ENCODE measurements around the gene HAND2. TPM values are rescaled to one million over a fixed set of nuclear protein-coding genes. Genes with fewer than 3 reads are reported as not detected.
A peak's percentile ranks its signal among the peaks of the same experiment; 100 is the strongest.

HAND2 gene
- not detected for total RNA-seq

DNA sequence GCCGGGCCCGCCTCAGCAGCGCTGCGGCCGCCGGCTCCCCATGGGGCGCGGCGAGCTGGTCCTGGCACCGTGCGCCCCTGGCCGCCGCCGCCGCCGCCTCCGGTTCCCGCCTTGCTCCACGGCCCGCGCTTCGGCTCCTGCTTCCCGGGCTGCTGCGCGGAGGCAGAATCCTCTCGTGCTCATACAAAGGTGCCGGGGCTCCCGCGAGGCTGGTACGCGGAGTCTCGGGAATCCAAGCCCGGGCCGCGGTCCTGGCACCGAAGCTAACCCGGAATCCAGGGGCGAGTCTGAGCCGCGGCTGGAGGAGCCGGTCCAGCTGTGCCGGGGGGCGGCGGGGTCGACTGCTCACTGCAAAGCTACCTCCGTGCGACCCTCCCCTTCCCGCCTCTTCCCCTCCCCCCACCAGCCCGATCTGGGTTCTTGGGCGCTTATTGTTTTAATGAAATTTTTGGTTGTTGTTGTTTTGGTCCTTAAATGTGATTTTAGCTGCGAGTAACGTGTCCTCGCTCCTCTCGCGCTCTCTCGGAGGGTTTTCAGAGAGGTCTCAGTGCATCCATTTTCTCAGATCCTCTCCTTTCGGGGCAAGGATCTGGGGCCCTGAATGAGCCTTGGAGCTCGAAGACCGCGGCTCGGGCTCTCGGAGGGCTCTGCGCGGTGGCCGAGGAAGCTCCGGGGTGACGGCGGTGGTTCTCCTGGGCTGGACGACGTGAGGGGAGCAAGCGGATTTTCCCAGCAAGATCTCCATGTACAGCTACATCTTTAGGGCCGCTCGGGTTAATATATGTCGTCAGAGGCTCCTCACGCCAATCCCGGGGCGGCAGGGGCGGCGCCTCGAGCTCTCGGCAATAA, at the start of gene HAND2:
Gene HAND2, minus strand, starts transcription at position 753 of the 849 bp plus-strand sequence. CDS start 940 bp downstream, outside the sequence.
- Mint-ChIP-seq H3K36me3 (ENCODE audit: low read depth) (peaks cover 31% of the 10 kb centered on the region), H3K27ac (peak within 1 kb of the TSS; percentile 49), H3K27me3 (peaks cover 86% of the 10 kb centered on the region), H3K4me1 (peaks cover 12% of the 10 kb centered on the region), H3K9me3 (peaks cover 2% of the 10 kb centered on the region), H3K4me3 (peak within 1 kb of the TSS; percentile 47)
- CTCF ChIA-PET, result interaction anchor here (1.1 kb wide), 1 partner anchor 24 kb away, joined by 3 read pairs; no protein-coding TSS in a partner anchor
- DNase-seq, result no peak
- POLR2A ChIA-PET, result interaction anchor here (1.4 kb wide), 1 partner anchor 10 kb away, joined by 5 read pairs; no protein-coding TSS in a partner anchor

DNA sequence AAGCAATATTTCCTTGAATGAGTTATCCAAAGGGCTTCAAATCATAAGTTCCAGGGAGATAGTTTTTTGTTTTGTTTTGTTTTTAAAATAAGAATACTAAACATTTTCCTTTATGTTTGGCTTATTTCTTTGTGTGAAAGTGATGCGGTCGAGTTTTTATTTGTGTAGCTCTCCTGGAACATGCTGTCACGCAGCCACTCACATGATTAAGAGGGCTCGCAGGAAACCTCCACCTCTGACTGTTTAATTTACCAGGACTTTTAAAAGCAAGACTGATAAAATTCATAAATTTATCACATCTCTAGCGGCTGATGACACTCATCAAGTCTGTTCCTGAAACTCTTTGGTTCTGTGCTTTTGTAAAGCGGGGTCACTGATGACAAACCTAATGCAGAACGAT, 48.9 kb upstream of the HAND2 start:
- Mint-ChIP-seq H3K4me3 (no peak overlapping the region), H3K27ac (no peak overlapping the region), H3K27me3 (peaks cover 5% of the 10 kb centered on the region), H3K36me3 (ENCODE audit: low read depth) (no peaks in the 10 kb centered on the region), H3K4me1 (no peaks in the 10 kb centered on the region), H3K9me3 (no peaks in the 10 kb centered on the region)
- CTCF ChIA-PET, result no interaction called here
- no peak for DNase-seq
- POLR2A ChIA-PET, result no interaction called here

DNA sequence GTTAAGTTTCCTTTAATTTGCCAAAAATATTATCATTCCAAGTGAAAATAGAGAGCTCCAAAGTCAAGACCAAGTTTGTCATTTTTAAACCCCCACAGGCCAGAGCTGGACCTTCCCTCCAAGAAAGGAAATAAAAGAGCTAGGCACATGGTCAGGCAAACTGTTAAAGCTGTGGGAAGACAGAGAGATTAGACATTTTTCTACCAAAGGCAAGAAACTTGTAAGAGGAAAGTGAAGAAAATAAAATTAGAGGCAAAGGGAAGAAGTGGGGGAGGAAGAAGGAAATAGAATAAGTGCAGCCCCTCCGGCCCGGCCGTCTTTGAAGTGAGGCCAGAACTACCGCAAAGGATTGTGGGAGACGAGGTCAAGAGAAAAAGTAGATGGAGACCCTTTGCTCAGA, 47.9 kb upstream of the HAND2 start:
- Mint-ChIP-seq H3K4me3 (no peak overlapping the region), H3K36me3 (ENCODE audit: low read depth) (no peaks in the 10 kb centered on the region), H3K4me1 (no peaks in the 10 kb centered on the region), H3K9me3 (no peaks in the 10 kb centered on the region), H3K27ac (no peak overlapping the region), H3K27me3 (peaks cover 5% of the 10 kb centered on the region)
- ChIA-PET CTCF (no interaction called here), POLR2A (no interaction called here)
- DNase-seq, result no peak

DNA sequence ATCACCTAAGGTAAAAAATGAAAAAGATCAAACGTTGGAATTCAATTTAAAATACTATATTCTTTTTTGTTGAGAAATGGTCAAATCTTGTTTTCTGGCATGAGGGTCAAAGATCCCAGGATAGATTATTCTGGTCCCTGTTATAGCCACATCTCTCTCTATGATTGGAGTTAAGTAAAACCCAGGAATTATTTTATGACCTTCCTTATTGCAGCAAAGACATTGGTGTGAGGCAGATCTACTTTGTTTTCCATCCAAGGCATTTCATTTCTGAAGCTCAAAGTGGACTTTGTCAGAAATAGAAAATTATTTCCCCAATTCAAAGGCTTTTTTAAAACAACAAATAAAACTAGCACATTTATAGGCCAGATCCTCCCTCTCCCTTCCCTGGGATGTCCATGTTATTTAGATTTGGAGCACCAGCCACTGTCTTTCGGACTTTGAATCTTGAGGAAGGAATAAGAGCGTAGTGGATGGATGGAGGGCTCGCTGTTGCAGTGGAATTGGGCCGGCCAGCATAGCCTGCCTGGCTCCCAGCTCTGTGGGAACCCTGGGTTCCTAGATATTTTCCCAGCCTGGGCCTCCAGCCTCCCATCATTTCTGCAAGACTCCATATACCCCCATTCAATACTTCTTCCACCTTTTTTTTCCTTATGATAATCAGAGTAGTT, 45.6 kb upstream of the HAND2 start:
- peaks cover 7% of the 10 kb centered on the region for H3K27me3 Mint-ChIP-seq
- H3K36me3 Mint-ChIP-seq (ENCODE audit: low read depth), result no peaks in the 10 kb centered on the region
- DNase-seq, result no peak
- H3K9me3 Mint-ChIP-seq, result no peaks in the 10 kb centered on the region
- no peak overlapping the region for H3K4me3 Mint-ChIP-seq
- POLR2A ChIA-PET, result no interaction called here
- CTCF ChIA-PET, result no interaction called here
- H3K27ac Mint-ChIP-seq, result no peak overlapping the region
- H3K4me1 Mint-ChIP-seq, result no peaks in the 10 kb centered on the region

DNA sequence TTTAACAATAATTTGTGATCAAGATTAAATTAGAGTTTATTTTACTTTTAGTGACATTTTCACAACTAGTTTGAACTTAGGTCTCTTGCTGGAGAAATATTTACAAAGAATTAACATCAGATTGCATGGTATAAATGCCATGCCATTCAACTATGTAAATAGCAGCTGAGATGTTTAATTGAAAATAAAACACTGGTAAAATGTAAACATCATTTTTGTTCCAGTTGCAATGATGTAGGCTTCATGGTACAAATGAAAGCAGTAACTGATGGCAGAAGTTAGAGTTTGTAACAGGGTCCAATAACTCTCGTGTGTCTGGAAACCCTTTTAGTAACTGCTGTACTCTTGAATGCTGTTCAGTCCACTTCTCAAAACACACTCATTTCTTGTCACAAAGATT, 43.7 kb upstream of the HAND2 start:
- Mint-ChIP-seq H3K36me3 (ENCODE audit: low read depth) (no peaks in the 10 kb centered on the region), H3K27me3 (peaks cover 7% of the 10 kb centered on the region), H3K9me3 (no peaks in the 10 kb centered on the region), H3K27ac (no peak overlapping the region), H3K4me3 (no peak overlapping the region), H3K4me1 (no peaks in the 10 kb centered on the region)
- POLR2A ChIA-PET, result no interaction called here
- CTCF ChIA-PET, result no interaction called here
- no peak for DNase-seq

DNA sequence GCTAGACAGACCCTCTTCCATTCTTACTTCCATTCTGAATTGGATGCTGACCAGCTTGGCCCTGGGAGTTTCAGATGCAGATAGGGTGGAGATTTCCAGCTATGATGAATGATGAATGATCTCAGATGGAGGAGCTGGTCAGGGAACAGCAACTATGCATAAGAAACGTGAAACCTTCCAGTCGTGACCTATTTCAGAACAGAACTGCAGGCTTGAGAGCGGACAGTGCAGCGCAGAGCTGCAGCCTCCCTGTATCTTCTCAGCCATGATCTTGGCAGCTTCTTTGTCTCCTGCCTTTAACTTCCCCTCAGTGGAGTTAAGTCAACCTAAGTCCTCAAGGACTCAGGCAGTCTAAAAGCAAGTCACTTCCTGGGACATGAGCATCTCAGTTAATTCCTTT, 43.3 kb upstream of the HAND2 start:
- no peak for DNase-seq
- H3K27me3 Mint-ChIP-seq, result peaks cover 7% of the 10 kb centered on the region
- no peaks in the 10 kb centered on the region for H3K9me3 Mint-ChIP-seq
- no peaks in the 10 kb centered on the region for H3K4me1 Mint-ChIP-seq
- H3K4me3 Mint-ChIP-seq, result no peak overlapping the region
- no peak overlapping the region for H3K27ac Mint-ChIP-seq
- no peaks in the 10 kb centered on the region for H3K36me3 Mint-ChIP-seq (ENCODE audit: low read depth)
- CTCF ChIA-PET, result no interaction called here
- POLR2A ChIA-PET, result no interaction called here

DNA sequence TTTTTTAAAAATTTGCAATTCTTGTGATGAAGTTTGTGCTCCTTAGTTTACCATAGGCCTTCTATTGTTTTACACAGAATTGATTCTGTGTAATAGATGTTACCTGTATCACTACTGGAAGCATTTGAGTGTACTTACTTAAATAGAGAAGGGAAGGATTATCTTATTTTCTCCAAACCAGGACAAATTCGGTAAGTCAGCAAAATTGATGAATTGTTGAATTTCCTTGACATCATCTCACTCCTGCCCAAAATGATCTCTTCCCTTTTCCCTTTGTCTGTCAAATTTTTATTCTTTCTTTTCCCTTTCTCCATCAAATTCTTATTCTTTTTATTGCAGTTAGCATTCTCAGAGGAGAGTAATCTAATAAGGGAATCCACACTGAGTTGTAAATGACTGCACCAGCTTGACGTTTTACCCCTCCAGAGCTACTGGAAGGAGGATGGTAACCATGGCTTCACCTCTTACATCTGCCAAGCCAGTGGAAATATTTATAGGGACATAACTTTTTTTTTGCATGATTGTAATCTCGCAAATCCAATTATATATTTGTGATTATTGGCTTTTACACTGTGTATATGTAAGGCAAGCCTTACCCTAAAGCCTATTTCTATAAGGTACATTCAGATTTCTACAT, 42.6 kb upstream of the HAND2 start:
- POLR2A ChIA-PET, result no interaction called here

DNA sequence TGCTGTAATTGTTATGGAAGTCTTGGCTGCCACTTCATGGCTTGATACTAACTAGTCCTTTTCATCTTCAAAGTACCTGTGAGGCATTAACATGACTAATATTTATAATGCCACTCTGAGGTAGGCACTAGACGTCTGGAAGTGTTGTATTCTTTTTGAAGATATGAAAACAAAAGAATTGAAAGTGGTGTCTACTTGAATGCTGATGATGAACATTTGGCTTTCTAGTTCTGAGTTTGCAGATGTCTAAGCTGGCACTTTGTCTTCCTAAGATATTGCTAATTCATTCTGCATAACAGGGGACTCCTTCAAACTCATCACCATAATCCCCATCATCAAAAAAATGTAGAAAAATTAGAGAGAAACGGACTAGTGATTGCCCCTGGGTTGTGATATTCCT, 41.6 kb upstream of the HAND2 start:
- no peak overlapping the region for H3K4me3 Mint-ChIP-seq

More for the DNA sequence above, 42.6 kb upstream of the HAND2 start:
- no peaks in the 10 kb centered on the region for H3K4me1 Mint-ChIP-seq
- CTCF ChIA-PET, result no interaction called here
- DNase-seq, result no peak
- H3K4me3 Mint-ChIP-seq, result no peak overlapping the region
- no peaks in the 10 kb centered on the region for H3K36me3 Mint-ChIP-seq (ENCODE audit: low read depth)
- no peak overlapping the region for H3K27ac Mint-ChIP-seq
- H3K27me3 Mint-ChIP-seq, result peaks cover 4% of the 10 kb centered on the region
- no peaks in the 10 kb centered on the region for H3K9me3 Mint-ChIP-seq

DNA sequence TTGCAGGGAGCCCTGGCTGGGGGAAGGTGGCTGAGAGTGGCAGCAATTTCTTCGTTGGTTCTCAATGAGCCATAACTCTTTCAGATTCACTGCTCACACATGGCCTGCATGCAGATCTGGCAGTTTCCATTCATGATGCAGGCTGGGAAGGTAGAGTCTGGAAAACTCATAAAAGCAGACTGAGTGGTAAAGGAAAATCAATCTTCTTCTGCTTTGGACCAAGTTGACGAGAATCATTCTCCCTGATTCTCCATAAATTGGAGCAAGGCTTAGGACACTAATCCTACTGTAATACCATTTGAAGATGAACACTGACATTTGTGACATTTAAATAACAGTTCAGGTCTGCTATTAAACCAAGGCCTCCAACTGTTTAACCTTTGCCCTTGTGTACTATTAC, 35.3 kb upstream of the HAND2 start:
- ChIA-PET POLR2A (no interaction called here), CTCF (no interaction called here)
- DNase-seq, result no peak
- Mint-ChIP-seq H3K4me1 (no peaks in the 10 kb centered on the region), H3K27ac (no peak overlapping the region), H3K36me3 (ENCODE audit: low read depth) (no peaks in the 10 kb centered on the region), H3K4me3 (no peak overlapping the region), H3K9me3 (no peaks in the 10 kb centered on the region), H3K27me3 (peaks cover 2% of the 10 kb centered on the region)

More for the DNA sequence above, 41.6 kb upstream of the HAND2 start:
- Mint-ChIP-seq H3K27ac (no peak overlapping the region), H3K9me3 (no peaks in the 10 kb centered on the region), H3K36me3 (ENCODE audit: low read depth) (no peaks in the 10 kb centered on the region), H3K4me1 (no peaks in the 10 kb centered on the region), H3K27me3 (peaks cover 4% of the 10 kb centered on the region)
- no peak for DNase-seq
- ChIA-PET CTCF (no interaction called here), POLR2A (no interaction called here)

DNA sequence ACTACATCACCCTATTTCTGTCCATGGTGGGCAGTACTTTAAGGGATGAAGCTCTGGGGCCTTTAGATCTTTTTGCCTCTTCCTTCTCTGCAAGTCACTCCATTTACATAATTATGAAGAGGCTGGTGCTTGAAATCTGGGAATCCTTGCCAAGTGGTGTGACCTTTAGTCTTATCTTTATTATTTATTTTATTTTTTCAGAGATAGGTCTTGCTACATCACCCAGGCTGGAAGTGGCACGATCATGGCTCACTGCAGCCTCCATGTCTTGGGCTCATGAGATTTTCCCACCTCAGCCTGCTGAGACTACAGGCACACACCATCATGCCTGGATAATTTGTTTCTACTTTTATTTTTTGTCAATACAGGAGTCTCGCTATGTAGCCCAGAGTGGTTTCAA, 34.4 kb upstream of the HAND2 start:
- peaks cover 6% of the 10 kb centered on the region for H3K27me3 Mint-ChIP-seq
- DNase-seq, result no peak
- POLR2A ChIA-PET, result no interaction called here
- no peaks in the 10 kb centered on the region for H3K9me3 Mint-ChIP-seq
- H3K27ac Mint-ChIP-seq, result no peak overlapping the region
- H3K4me1 Mint-ChIP-seq, result no peaks in the 10 kb centered on the region
- no peak overlapping the region for H3K4me3 Mint-ChIP-seq
- CTCF ChIA-PET, result no interaction called here
- H3K36me3 Mint-ChIP-seq (ENCODE audit: low read depth), result no peaks in the 10 kb centered on the region

DNA sequence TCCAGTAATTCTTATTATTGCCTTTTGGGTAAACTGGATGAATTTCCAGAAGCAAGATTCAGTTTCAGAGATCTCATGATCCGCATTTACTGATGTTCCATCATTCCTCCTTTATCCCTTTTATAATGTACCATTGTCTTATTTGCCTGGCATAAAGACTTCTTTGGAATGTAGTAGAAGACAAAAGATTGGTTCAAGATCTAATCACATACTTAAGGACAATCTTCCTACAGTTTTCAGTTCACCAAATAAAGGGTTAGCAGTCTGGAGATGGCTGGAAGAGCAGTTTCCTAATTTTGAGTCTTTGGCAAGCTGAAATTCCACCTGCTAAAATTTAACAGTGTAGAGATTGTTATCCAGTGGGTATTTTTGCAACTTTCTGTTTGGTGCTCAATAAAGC, 30.9 kb upstream of the HAND2 start:
- no peaks in the 10 kb centered on the region for H3K9me3 Mint-ChIP-seq
- no peak overlapping the region for H3K4me3 Mint-ChIP-seq
- no peak for DNase-seq
- POLR2A ChIA-PET, result no interaction called here
- H3K27me3 Mint-ChIP-seq, result peaks cover 9% of the 10 kb centered on the region
- CTCF ChIA-PET, result no interaction called here
- no peaks in the 10 kb centered on the region for H3K36me3 Mint-ChIP-seq (ENCODE audit: low read depth)
- H3K4me1 Mint-ChIP-seq, result no peaks in the 10 kb centered on the region
- no peak overlapping the region for H3K27ac Mint-ChIP-seq

DNA sequence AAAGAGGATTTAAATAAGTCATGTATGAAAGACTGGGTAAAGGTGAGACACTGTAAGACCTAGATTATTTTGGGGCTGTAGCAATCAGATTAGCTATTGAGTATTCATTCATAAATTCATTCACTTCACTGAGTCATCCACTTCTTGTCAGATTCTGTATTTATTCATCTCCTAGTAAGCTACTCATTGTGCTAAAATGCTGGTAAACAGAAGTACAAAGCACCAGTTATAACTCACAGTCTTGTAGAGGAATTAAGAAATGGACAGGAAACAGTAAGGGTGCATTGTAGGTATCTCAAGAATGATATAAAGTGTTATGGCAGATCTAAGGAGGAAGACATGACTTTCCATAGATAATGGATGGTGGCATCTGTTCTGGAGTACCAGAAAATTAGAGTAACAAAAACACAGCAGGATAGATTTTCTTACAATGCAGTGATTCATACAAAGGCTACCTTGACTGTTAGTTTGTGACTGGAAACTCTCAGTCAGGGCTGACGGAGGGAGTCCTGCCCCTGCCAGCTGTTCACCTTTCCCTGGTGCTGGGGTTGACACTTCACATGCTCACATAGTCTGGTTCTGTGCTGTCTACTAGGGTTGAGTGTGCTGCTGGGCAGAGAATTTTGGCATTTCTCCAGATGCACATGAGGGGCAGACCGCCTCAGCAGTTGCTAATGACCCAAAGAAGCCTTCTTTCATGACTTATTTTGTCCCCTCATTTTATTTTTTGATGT, 26.5 kb upstream of the HAND2 start:
- H3K36me3 Mint-ChIP-seq (ENCODE audit: low read depth), result no peaks in the 10 kb centered on the region
- no peak overlapping the region for H3K4me3 Mint-ChIP-seq
- CTCF ChIA-PET, result no interaction called here
- no peak for DNase-seq
- no peak overlapping the region for H3K27ac Mint-ChIP-seq
- peaks cover 10% of the 10 kb centered on the region for H3K27me3 Mint-ChIP-seq
- H3K4me1 Mint-ChIP-seq, result no peaks in the 10 kb centered on the region
- no peaks in the 10 kb centered on the region for H3K9me3 Mint-ChIP-seq
- POLR2A ChIA-PET, result no interaction called here

DNA sequence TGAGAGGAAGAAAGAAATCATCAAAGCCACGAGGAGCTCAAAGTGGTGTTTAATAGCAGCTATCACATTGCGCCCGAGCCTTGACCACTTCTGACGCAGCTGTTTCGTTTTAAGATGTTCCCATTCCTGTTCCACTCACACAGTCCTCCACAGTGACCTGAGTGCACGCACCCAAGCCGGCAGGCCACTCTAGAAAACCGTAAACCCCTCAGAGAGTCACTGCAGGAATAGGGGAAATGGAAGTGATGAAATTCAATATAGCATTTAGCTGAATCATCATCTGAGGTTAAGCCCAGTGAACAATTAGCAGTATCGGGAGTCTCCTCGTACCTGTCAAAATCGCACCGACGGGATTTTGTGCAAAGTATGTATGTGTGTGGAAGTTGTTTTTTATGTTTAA, 17.9 kb upstream of the HAND2 start:
- POLR2A ChIA-PET, result no interaction called here
- CTCF ChIA-PET, result no interaction called here
- H3K9me3 Mint-ChIP-seq, result no peaks in the 10 kb centered on the region
- no peak for DNase-seq
- no peak overlapping the region for H3K4me3 Mint-ChIP-seq
- peaks cover 40% of the 10 kb centered on the region for H3K27me3 Mint-ChIP-seq
- H3K4me1 Mint-ChIP-seq, result no peaks in the 10 kb centered on the region
- no peaks in the 10 kb centered on the region for H3K36me3 Mint-ChIP-seq (ENCODE audit: low read depth)
- no peak overlapping the region for H3K27ac Mint-ChIP-seq

Measured in activated CD4-positive, alpha-beta memory T cell treated with anti-CD3 and anti-CD28 coated beads, Interleukin-2, amount 10 ng/mL, durations not matched to agents 7 days and 5 days (primary cell).